Coronary artery (tissue), 2 donors: ENCODE measurements around the gene CLDN17.

Experiments
- DNase-seq: peaks from one replicate; pipeline ENCODE4 v3.0.0-alpha.2; 2017; ENCODE audit warnings: low spot score
- H3K27ac ChIP-seq, 2 donors: fragments of 200-600 bp; sonication (generic); one replicate each; pipeline ENCODE4 v1.5.1; 2016 to 2019
- H3K4me3 ChIP-seq: fragments of 200-600 bp; sonication (generic); 2 replicates; pipeline ENCODE4 v1.5.1; 2016; ENCODE audit warnings: mild to moderate bottlenecking, moderate library complexity
- TF ChIP-seq, protein P1 (sequence below): fragments of 200-600 bp; sonication (generic); IDR thresholded peaks from one replicate; pipeline ENCODE4 v1.5.1; 2019; ENCODE audit warnings: antibody characterized with exemption

The CLDN17 gene

DNA sequence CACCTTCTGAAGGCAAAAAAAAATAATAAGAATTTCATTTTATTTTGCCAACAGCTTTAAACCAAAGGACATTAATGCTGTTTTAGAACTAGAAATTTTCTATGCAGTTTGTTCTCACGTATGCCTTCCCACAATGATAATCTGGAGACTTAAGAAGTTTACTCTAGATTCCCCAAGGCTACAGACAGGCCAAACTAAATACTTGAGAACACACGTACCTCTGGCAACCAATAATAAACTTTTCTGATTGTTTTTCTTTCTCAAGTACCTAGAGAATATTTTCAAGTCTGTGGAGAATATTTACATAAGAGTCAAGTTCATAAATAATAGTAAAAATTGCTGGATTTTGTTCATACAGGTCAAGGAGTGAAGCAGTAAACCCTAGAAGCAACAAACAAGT is 33.4 kb upstream of the CLDN17 start:
- DNase-seq: no peak
- TF ChIP-seq, protein P1, sequence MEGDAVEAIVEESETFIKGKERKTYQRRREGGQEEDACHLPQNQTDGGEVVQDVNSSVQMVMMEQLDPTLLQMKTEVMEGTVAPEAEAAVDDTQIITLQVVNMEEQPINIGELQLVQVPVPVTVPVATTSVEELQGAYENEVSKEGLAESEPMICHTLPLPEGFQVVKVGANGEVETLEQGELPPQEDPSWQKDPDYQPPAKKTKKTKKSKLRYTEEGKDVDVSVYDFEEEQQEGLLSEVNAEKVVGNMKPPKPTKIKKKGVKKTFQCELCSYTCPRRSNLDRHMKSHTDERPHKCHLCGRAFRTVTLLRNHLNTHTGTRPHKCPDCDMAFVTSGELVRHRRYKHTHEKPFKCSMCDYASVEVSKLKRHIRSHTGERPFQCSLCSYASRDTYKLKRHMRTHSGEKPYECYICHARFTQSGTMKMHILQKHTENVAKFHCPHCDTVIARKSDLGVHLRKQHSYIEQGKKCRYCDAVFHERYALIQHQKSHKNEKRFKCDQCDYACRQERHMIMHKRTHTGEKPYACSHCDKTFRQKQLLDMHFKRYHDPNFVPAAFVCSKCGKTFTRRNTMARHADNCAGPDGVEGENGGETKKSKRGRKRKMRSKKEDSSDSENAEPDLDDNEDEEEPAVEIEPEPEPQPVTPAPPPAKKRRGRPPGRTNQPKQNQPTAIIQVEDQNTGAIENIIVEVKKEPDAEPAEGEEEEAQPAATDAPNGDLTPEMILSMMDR: no peak
- no peak overlapping the region for H3K27ac ChIP-seq

DNA sequence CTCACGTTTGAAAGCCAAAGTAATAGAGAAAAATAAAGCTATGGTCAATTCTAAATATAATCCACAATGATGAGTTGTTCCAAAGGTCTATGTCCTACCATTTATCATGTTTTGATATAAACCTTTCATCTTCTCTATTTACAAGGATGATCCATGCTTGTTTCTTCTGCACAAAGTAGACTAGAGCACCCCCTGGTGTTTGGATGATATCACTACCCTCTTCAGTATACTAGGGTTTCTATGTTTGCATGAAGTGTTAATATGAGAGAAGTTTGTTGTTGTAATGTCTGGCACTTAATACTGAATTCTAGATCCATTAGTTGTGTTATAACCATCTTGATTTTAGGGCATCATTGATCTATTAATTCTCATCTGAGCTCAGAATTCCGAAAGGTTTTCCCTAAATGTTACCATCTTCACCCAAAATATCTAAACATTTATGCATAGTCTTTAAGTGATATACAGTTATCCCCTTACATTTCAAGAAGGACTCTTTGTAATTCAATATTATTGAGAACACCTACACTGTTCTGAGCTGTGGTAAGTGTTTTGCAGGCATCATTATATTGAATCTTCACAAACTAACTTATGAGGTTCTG is 28.2 kb upstream of the CLDN17 start:
- Histone ChIP-seq H3K27ac (no peak overlapping the region), H3K4me3 (no peak overlapping the region)
- TF ChIP-seq, protein P1: no peak
- DNase-seq: no peak

More for the DNA sequence above, 33.4 kb upstream of the CLDN17 start:
- H3K4me3 ChIP-seq: no peak overlapping the region

DNA sequence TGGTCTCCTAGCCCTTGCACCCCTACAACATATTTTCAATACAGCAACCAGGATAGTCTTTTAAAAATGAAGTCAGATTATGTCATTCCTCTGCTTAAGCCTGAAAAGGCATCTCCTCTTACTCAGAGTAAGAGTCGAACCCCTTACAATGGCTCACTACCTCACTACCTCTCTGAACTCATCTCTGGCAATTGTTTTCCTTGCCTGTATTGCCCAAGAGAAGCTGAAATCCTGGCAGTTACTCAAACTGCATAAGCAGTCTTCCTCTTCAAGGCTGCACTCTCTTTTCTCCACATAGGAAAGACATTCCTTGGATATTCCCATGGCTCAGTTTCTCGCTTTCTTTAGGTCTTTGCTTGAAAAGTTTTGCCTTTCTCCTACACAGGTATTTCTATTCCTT is 26.6 kb upstream of the CLDN17 start:
- Histone ChIP-seq H3K27ac (no peak overlapping the region), H3K4me3 (no peak overlapping the region)
- TF ChIP-seq, protein P1: no peak
- no peak for DNase-seq

DNA sequence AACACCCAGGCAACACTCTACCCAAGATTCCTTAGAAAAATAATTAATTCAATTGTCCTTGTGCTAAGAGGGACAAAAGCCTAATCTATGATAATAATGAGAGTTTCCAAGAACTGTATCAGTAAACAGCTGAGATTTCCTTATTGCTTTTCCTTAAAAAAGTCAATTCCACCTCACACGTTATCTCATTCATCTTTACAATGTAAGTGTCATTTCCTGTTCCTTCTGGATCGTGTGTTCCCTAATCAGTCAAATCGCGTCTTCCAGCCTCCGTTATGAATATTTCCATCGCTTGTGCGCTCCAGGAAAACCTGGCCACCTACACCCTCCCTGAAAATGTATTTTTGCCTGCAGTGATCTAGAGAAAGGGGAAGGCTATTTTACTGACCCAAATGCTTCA is 23.9 kb upstream of the CLDN17 start:
- Histone ChIP-seq H3K4me3 (no peak overlapping the region), H3K27ac (no peak overlapping the region)
- DNase-seq: no peak
- TF ChIP-seq, protein P1: no peak

DNA sequence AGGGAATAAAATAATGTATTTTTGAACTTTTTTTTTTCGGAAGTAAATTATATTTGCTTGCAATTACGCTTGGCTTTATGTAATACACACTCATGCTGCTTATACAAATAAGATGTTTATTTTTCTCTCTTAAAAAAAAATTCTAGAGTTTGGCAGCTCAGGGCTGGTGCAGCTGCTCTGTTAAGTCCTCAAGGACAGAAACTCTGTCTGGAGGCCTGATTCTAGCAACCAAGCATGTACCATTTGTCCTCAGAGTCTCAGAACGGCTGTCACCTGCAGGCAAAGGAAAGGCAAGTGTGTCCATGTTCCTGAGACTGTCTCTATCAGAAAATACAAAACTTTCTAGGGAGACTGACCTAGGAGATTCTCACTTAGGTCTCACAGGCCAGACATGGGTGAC is 23.2 kb upstream of the CLDN17 start:
- no peak for DNase-seq
- Histone ChIP-seq H3K27ac (no peak overlapping the region), H3K4me3 (no peak overlapping the region)
- TF ChIP-seq, protein P1: no peak

DNA sequence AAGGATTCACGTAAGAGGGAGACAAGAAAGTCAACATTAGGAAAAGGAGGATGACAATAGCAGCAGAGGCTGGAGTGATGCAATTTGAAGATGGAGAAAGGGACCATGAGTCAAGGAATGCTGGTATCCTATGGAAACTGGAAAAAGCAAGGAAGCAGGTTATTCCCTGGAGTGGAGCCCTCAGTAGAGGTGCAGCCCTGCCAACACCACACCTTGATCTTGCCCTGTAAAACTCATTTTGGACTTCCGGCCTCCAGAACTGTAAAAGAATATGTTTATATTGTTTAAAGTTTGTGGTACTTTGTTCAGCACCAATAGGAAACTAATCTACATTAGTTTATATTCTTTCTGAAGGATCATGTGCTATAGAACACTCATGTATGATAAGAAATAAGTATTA is 19.6 kb upstream of the CLDN17 start:
- DNase-seq: no peak
- H3K4me3 ChIP-seq: no peak overlapping the region
- H3K27ac ChIP-seq: no peak overlapping the region
- TF ChIP-seq, protein P1: no peak

DNA sequence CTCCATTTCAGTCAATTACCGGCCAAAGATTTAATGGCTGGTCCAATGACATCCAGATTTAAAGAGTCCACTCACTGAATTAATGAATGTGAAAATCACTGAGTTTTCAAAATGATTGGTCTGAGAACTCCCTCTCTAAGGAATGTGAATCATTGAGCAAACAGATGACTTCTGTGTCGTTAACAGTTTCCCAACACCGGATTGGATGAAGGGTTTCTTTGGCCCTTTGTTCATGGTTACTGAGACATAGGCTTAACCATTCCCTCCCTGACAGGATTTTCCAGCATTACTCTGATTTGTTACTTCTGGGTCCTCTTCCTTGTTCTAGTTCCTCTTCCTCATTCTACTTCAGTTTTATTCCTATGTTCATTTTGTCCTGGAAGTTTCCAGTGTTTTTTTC is 1.5 kb upstream of the CLDN17 start:
- H3K4me3 ChIP-seq: no peak overlapping the region
- H3K27ac ChIP-seq: no peak overlapping the region
- TF ChIP-seq, protein P1: no peak
- DNase-seq: no peak
